ENCODE results near the gene ZNF532.

ZNF532 gene

GRCh38 chr18:58870621-58871020 is 5.9 kb downstream of the ZNF532 start:
- Histone ChIP-seq H3K9me3 (ENCODE audit: insufficient read depth, low read length) (no peaks in the 10 kb centered on the region), H3K27me3 (ENCODE audit: low read depth, low read length) (no peaks in the 10 kb centered on the region), H3K27ac (ENCODE audit: low read length) (peak overlapping the region; percentile 39; the same call in 1 of the 2 replicates), H3K79me2 (ENCODE audit: low read length) (peaks cover 65% of the 10 kb centered on the region), H2AFZ (ENCODE audit: low read depth, low read length) (no peak overlapping the region), H3K4me2 (ENCODE audit: low read length) (peak overlapping the region; percentile 30), H3K9ac (ENCODE audit: low read length) (no peak overlapping the region), H3K4me1 (ENCODE audit: low read length) (peaks cover 23% of the 10 kb centered on the region), H3K4me3 (ENCODE audit: low read length) (no peak overlapping the region), H3K36me3 (replicated peaks; ENCODE audit: low read depth, low read length) (peaks cover 82% of the 10 kb centered on the region), H4K20me1 (ENCODE audit: insufficient read depth, low read length) (0 out of 2 replicates have a peak, but pooled peaks cover 9% of the 10 kb centered on the region)
- TF ChIP-seq CTCF (IDR thresholded peaks at IDR 0.05; ENCODE audit: low read depth, low read length) (no peak), EZH2phosphoT487 (IDR thresholded peaks at IDR 0.05; ENCODE audit: low read depth) (no peak)

- Histone ChIP-seq H3K4me2 (ENCODE audit: low read length) (peak overlapping the region; percentile 30), H3K4me3 (ENCODE audit: low read length) (no peak overlapping the region), H3K27ac (ENCODE audit: low read length) (peak overlapping the region; percentile 39), H3K36me3 (replicated peaks; ENCODE audit: low read depth, low read length) (peaks cover 79% of the 10 kb centered on the region), H3K4me1 (ENCODE audit: low read length) (peaks cover 23% of the 10 kb centered on the region), H3K27me3 (ENCODE audit: low read depth, low read length) (no peaks in the 10 kb centered on the region), H4K20me1 (ENCODE audit: insufficient read depth, low read length) (0 out of 2 replicates have a peak, but pooled peaks cover 9% of the 10 kb centered on the region), H3K9me3 (ENCODE audit: insufficient read depth, low read length) (no peaks in the 10 kb centered on the region), H2AFZ (ENCODE audit: low read depth, low read length) (no peak overlapping the region), H3K9ac (ENCODE audit: low read length) (no peak overlapping the region; the same call in 1 of the 2 replicates), H3K79me2 (ENCODE audit: low read length) (peaks cover 57% of the 10 kb centered on the region)
- TF ChIP-seq EZH2phosphoT487 (IDR thresholded peaks at IDR 0.05; ENCODE audit: low read depth) (no peak), CTCF (IDR thresholded peaks at IDR 0.05; ENCODE audit: low read depth, low read length) (no peak)
Measured at GRCh38 chr18:58871514-58872420, 7.1 kb downstream of the ZNF532 start.

GRCh38 chr18:58878640-58879039 is 14.0 kb downstream of the ZNF532 start:
- Histone ChIP-seq H3K79me2 (ENCODE audit: low read length) (peaks cover 73% of the 10 kb centered on the region), H3K27me3 (ENCODE audit: low read depth, low read length) (no peaks in the 10 kb centered on the region)

More at GRCh38 chr18:58878640-58879039, 14.0 kb downstream of the ZNF532 start:
- Histone ChIP-seq H3K9me3 (ENCODE audit: insufficient read depth, low read length) (no peaks in the 10 kb centered on the region), H3K27ac (ENCODE audit: low read length) (no peak overlapping the region), H3K4me1 (ENCODE audit: low read length) (no peaks in the 10 kb centered on the region), H3K36me3 (replicated peaks; ENCODE audit: low read depth, low read length) (peaks cover 84% of the 10 kb centered on the region), H3K4me3 (ENCODE audit: low read length) (no peak overlapping the region), H4K20me1 (ENCODE audit: insufficient read depth, low read length) (peaks cover 17% of the 10 kb centered on the region; the same call in 1 of the 2 replicates), H3K9ac (ENCODE audit: low read length) (no peak overlapping the region), H3K4me2 (ENCODE audit: low read length) (no peak overlapping the region), H2AFZ (ENCODE audit: low read depth, low read length) (no peak overlapping the region)
- TF ChIP-seq CTCF (IDR thresholded peaks at IDR 0.05; ENCODE audit: low read depth, low read length) = no peak
- no peak for TF ChIP-seq EZH2phosphoT487 (IDR thresholded peaks at IDR 0.05; ENCODE audit: low read depth)

All from OCI-LY3 (cell line).